Activated naive CD4-positive, alpha-beta T cell treated with anti-CD3 and anti-CD28 coated beads, Interleukin-2, amount 50 U/mL, for 24 hours (primary cell): ENCODE data around the gene HINFP.
"Not testable (repeated sequence)": the region's sequence is repeated elsewhere in the genome, so short reads cannot be mapped to it uniquely, and the experiment has no call there.

Source experiments
- H3K27ac Mint-ChIP-seq: one replicate; pipeline ENCODE4 v1.8.0; 2021; ENCODE audit warnings: mild to moderate bottlenecking, mixed read lengths
- H3K27me3 Mint-ChIP-seq: one replicate; pipeline ENCODE4 v1.8.0; 2021; ENCODE audit warnings: mixed read lengths
- H3K36me3 Mint-ChIP-seq: one replicate; pipeline ENCODE4 v1.8.0; 2021; ENCODE audit warnings: mixed read lengths
- H3K4me1 Mint-ChIP-seq: one replicate; pipeline ENCODE4 v1.8.0; 2021; ENCODE audit warnings: mixed read lengths
- H3K4me3 Mint-ChIP-seq: one replicate; pipeline ENCODE4 v1.8.0; 2021; ENCODE audit warnings: mild to moderate bottlenecking, mixed read lengths
- H3K9me3 Mint-ChIP-seq: one replicate; pipeline ENCODE4 v1.8.0; 2021; ENCODE audit warnings: mixed read lengths

HINFP gene

DNA sequence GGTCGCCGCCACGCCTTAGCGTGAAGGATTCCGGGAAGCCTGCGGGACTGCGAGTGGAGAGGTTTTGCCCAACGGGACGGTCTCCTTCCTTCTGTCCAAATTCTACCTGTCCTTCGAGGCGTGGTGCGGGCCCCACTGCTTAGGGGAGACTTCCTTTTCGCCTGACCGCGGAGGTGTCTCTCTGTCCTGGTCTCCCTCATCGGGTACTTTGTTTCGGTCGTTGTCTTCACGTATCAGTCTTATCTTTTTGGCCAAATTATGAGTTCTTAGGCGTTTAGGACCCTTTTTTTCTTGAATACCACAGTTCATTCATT is 388 bp downstream of the HINFP start:
- peaks cover 51% of the 10 kb centered on the region for H3K4me1 Mint-ChIP-seq

DNA sequence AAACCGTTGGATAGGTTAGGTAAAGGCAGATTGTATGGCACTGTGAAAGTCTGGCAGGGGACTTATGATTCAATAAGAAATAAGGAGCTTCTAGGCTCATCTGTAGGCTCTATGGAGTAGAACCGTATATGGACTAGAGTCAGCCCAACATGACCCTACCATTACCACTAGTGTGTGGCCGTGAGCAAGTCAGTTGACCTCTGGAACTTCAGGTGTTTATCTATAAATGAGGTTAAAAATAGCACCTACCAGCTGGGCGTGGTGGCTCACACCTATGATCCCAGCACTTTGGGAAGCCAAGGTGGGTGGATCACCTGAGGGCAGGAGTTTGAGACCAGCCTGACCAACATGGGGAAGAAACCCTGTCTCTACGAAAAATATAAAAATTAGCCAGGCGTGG is 4.4 kb downstream of the HINFP start:
- Mint-ChIP-seq H3K9me3 (no peaks in the 10 kb centered on the region), H3K27me3 (no peaks in the 10 kb centered on the region), H3K27ac (no peak overlapping the region), H3K36me3 (peaks cover 7% of the 10 kb centered on the region), H3K4me3 (no peak overlapping the region), H3K4me1 (peaks cover 46% of the 10 kb centered on the region)

More for the DNA sequence above, 388 bp downstream of the HINFP start:
- Mint-ChIP-seq H3K36me3 (peaks cover 5% of the 10 kb centered on the region), H3K27me3 (no peaks in the 10 kb centered on the region), H3K27ac (peak overlapping the region; percentile 91), H3K9me3 (no peaks in the 10 kb centered on the region), H3K4me3 (peak overlapping the region; percentile 97)

DNA sequence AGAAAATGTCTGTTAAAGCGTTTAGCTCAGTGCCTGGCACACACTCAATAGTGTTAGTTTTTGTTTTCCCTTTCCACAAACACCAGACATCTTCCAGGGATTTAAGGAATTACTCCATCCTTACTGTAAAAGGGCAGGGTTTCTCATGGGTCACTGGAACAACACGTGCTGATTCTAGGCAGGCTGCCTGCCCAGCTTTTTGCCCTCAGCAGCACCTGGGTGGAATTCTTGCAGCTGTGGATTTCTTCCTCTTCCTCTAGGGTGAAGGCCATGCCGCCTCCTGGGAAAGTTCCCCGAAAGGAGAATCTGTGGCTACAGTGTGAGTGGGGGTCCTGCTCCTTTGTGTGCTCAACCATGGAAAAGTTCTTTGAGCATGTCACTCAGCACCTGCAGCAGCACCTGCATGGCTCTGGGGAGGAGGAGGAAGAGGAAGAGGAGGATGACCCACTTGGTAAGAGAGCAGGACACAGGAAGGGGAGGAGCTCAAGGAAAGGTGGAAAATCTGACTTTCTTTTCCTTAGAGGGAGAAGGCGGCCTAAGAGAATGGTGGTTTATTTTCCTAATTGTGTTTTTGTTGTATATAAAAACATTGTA is 5.4 kb downstream of the HINFP start:
- Mint-ChIP-seq H3K27ac (peak overlapping the region; percentile 71), H3K9me3 (no peaks in the 10 kb centered on the region), H3K36me3 (peaks cover 14% of the 10 kb centered on the region), H3K27me3 (no peaks in the 10 kb centered on the region), H3K4me3 (peak overlapping the region; percentile 11), H3K4me1 (peaks cover 40% of the 10 kb centered on the region)

DNA sequence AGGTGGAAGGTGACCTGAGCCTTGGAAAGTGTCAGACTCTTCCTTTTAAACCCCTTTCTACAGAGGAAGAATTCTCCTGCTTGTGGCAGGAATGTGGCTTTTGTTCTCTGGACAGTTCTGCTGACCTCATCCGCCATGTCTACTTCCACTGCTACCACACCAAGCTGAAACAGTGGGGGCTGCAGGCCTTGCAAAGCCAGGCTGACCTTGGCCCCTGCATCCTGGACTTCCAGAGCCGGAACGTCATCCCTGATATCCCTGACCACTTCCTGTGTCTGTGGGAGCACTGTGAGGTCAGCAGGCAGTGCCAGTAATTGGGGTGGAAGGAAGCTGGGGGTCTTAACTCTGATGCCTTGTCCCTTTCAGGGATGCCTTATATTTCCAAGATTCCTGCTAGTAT is 9.3 kb downstream of the HINFP start:
- H3K36me3 Mint-ChIP-seq: peaks cover 19% of the 10 kb centered on the region
- no peaks in the 10 kb centered on the region for H3K9me3 Mint-ChIP-seq
- H3K4me3 Mint-ChIP-seq: no peak overlapping the region
- H3K27ac Mint-ChIP-seq: no peak overlapping the region
- peaks cover 13% of the 10 kb centered on the region for H3K4me1 Mint-ChIP-seq
- no peaks in the 10 kb centered on the region for H3K27me3 Mint-ChIP-seq

DNA sequence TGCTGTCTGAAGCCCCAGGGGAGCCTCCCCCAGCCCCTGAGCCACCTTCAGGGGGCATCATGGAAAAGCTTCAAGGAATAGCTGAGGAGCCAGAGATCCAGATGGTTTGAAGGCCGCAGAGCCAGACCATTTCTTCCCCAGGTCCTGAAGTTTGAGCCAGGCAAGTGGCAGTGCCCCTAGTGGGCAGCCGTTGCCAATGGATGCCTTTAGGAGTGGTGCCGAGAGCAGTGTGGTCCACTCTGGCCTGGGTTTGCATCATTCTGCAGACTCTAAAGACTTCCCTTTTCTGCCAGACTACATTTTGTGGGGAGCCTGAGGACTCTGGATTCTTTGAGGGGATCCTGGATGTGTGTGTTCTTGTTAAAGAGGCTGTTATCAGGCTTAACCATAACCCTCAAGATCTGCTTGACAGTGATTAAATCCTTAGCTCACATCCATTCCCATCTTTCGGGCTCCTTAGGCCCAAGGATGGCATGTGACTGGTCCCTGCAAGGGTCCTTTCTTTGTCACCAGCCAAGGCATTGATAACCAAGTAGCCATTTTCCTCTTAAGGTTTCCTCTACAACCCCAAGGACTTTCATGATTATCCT is 13.1 kb downstream of the HINFP start:
- Mint-ChIP-seq H3K9me3 (no peaks in the 10 kb centered on the region), H3K4me1 (no peaks in the 10 kb centered on the region), H3K36me3 (peaks cover 18% of the 10 kb centered on the region), H3K4me3 (no peak overlapping the region), H3K27ac (no peak overlapping the region), H3K27me3 (no peaks in the 10 kb centered on the region)

DNA sequence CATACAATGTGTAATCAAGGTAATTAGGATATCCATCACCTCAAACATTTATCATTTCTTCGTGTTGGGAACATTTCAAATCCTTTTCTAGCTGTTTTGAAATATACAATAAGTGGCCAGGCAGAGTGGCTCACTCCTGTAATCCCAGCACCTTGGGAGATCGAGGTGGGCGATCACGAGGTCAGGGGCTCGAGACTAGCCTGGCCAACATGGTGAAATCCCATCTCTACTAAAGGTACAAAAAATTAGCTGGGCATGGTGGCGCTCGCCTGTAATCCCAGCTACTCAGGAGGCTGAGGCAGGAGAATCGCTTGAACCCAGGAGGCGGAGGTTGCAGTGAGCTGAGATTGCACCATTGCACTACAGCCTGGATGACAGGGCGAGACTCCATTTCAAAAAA is 17.9 kb downstream of the HINFP start:
- H3K27me3 Mint-ChIP-seq, H3K27ac Mint-ChIP-seq: not testable (repeated sequence)

DNA sequence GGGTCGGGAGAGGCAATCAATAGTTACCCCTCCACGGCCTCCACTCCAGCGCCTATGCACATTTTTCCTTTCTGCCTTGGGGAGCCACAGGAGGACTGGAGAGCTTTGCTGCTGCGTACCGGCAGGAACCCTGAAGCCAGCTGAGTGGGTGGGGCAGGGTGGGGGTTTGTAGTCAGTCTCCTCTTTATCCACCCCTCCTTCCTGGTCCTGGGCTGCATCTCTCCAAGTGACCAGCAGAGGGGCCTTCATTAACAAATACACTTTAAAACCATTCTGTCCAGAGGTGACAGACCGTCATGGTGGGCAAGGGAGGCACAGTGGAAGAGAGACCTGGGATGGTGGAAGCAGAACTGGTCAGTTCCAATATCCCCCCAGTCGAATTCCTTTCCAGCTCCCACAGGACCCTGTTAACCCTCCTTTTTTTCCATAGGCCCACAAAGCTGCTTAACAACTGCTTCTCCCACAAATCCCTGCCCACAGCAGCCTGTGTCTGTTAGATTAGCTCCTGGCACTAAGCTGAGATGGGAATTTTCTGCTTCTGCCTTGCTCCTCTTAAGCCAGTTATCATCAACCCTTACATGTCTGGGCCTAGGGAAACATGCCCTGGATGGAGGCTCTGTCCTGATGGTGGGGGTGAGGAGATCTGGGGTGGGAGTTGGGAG is 23.6 kb downstream of the HINFP start:
- H3K4me3 Mint-ChIP-seq: no peak overlapping the region
- peaks cover 14% of the 10 kb centered on the region for H3K4me1 Mint-ChIP-seq
- no peak overlapping the region for H3K27ac Mint-ChIP-seq
- H3K36me3 Mint-ChIP-seq: no peaks in the 10 kb centered on the region
- peaks cover 16% of the 10 kb centered on the region for H3K27me3 Mint-ChIP-seq
- H3K9me3 Mint-ChIP-seq: no peaks in the 10 kb centered on the region

More for the DNA sequence above, 17.9 kb downstream of the HINFP start:
- not testable (repeated sequence) for H3K4me1 Mint-ChIP-seq, H3K36me3 Mint-ChIP-seq, H3K4me3 Mint-ChIP-seq, H3K9me3 Mint-ChIP-seq

DNA sequence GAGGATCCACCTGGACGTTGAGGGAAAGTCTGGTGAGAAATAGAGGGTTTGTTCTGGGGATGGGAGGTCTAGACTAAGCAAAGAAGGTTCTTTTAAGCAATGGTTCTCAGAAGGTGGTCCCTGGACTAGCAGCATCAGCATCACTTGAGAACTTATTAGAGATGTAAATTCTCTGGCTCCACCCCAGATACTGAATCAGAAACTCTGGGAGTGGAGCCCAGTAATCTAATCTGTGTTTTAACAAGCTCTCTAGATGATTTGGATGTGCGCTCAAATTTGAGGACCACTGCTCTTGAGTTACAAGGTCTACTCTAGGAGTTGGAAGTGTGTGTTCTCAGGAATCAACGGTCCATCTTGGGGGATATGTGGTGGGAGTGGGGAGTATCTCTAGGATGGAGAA is 24.2 kb downstream of the HINFP start:
- H3K9me3 Mint-ChIP-seq: no peaks in the 10 kb centered on the region
- no peak overlapping the region for H3K27ac Mint-ChIP-seq
- H3K27me3 Mint-ChIP-seq: peaks cover 16% of the 10 kb centered on the region
- peaks cover 14% of the 10 kb centered on the region for H3K4me1 Mint-ChIP-seq
- no peak overlapping the region for H3K4me3 Mint-ChIP-seq
- H3K36me3 Mint-ChIP-seq: no peaks in the 10 kb centered on the region

DNA sequence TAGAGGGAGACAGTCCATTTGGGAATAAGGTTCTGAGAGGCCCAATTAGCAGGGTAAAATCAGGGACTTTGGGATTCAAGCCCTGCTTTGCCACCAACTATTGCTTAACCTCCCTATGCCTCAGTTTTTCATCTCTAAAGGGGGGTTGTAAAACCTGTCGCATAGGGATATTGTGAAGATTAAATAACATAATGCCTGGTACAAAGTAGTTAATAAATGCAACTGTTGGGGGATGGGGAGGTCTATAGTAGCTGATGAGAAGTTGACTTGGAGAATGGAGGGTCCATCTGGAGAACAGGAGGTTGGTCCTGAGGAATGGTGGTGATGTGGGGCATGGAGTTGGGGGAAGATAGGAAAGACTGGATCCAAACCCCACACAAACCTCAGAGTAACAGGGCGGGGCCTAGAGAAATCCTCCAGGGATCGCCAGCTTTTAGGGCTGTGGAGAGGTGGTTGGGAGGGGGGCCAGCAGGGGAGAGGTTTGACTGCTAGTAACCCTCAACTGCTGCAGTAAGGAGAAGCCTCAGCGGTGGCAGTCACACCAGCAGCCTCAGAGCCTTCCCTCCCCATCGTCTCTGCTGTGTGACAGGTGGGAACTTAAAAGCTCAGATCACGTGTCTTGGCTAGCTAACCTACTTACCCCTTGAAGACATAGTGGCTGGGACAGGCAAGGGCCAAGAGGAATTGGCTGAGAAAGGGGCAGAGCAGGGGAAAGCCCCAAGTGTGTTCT is 26.4 kb downstream of the HINFP start:
- Mint-ChIP-seq H3K9me3 (no peaks in the 10 kb centered on the region), H3K4me3 (peak overlapping the region; percentile 77), H3K27me3 (peaks cover 16% of the 10 kb centered on the region), H3K27ac (no peak overlapping the region), H3K36me3 (no peaks in the 10 kb centered on the region), H3K4me1 (peaks cover 14% of the 10 kb centered on the region)

DNA sequence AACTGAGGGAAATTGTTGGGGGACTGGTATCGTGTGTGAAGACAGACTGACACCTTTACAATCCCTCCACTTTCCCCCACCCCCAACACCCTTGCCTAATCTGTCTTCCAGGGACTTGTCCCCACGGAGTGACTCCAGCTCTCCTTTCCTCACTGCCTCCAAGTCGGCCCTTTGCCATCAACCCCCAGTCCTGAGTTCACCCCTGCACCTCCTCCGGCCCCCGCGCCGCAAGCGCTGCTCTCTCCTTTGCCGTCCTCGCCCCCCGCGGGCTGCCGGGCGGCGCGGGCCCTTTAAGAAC is 27.3 kb downstream of the HINFP start:
- Mint-ChIP-seq H3K4me1 (peaks cover 14% of the 10 kb centered on the region), H3K27ac (no peak overlapping the region), H3K9me3 (no peaks in the 10 kb centered on the region), H3K36me3 (no peaks in the 10 kb centered on the region), H3K4me3 (peak overlapping the region; percentile 77), H3K27me3 (peaks cover 13% of the 10 kb centered on the region)

DNA sequence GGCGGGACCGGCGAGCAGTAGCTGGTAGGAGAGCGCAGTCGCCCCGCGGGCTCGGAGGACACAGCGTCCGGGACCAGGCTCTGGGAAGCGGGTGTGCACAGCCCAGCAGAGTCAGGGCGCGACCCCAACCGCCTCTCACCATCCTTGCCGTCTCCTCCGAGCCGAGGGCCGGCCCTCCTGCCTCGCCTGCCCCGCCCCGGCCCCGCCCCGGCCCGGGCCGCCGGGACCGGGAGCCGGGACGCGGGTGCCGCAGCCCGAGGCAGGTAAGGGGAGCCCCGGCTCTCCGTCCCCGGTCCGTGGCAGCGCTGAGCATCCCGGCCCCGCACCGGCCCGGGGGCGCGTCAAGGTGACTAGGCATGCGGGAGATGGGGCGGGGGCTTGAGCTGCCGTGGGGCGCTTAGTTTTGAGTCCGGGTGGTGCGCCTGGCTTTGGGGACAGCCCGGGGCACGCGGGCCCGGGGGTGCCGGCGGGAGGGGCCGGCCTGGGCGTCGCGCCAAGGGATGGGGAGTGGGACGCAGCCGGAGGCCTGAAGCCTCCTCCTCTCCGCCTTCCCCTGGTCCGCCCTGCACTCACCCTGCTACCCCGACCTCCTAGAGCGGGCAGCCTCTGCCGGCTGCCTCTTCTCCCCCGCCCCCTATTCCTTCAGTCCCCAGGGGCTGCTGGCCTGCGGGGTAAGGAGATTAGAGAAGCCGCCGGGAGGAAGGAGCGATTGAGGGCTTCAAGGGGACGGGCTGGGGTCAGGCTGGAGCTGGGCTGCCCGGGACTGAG is 27.8 kb downstream of the HINFP start, which contains the start of gene ABCG4:
TSS of gene ABCG4 (plus strand) at position 35 of the 768 bp plus-strand sequence. CDS start 914 bp downstream, outside the sequence.
- Mint-ChIP-seq H3K36me3 (no peaks in the 10 kb centered on the region), H3K27me3 (peaks cover 13% of the 10 kb centered on the region), H3K4me3 (peak within 1 kb of the TSS; percentile 77), H3K9me3 (no peaks in the 10 kb centered on the region), H3K4me1 (peaks cover 14% of the 10 kb centered on the region), H3K27ac (no peak within 1 kb of the TSS)

DNA sequence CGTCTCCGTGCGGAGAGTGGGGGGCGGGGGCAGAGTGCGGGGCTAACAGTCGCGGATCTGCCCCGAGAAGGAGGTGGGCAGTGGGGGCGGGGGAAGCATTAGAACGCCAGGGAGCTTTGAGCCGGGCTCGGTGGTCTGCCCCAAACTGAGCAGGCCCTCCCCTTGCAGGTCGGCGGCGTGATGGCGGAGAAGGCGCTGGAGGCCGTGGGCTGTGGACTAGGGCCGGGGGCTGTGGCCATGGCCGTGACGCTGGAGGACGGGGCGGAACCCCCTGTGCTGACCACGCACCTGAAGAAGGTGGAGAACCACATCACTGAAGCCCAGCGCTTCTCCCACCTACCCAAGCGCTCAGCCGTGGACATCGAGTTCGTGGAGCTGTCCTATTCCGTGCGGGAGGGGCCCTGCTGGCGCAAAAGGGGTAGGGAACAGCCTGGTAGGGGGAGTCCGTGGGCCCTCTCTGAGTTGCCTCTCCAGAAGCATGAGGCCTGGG is 28.5 kb downstream of the HINFP start:
- no peaks in the 10 kb centered on the region for H3K9me3 Mint-ChIP-seq
- no peaks in the 10 kb centered on the region for H3K36me3 Mint-ChIP-seq
- H3K27me3 Mint-ChIP-seq: peaks cover 13% of the 10 kb centered on the region
- no peak overlapping the region for H3K27ac Mint-ChIP-seq
- peaks cover 14% of the 10 kb centered on the region for H3K4me1 Mint-ChIP-seq
- H3K4me3 Mint-ChIP-seq: peak overlapping the region; percentile 49

DNA sequence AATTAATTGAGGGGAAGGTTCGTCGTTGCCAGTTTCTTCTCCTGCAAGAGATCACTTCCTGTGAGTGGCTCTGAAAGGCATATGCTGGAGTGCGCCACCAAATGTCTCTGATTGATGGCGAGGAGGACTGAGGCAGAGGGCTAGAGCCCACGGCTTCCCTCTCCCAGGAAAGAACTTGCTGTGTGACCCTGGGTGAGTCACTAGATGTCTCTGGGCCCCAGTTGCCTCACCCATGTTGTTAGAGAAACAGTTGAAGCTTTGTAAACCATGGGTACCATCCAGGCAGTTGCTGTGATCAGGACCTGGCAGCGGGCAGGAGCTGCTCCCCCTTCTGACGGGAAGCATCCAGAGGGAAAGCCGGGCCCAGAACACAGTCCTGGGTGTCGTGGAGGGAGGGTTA is 30.7 kb downstream of the HINFP start:
- Mint-ChIP-seq H3K36me3 (no peaks in the 10 kb centered on the region), H3K4me3 (no peak overlapping the region), H3K27ac (no peak overlapping the region), H3K9me3 (no peaks in the 10 kb centered on the region), H3K4me1 (peaks cover 14% of the 10 kb centered on the region), H3K27me3 (peaks cover 7% of the 10 kb centered on the region)

DNA sequence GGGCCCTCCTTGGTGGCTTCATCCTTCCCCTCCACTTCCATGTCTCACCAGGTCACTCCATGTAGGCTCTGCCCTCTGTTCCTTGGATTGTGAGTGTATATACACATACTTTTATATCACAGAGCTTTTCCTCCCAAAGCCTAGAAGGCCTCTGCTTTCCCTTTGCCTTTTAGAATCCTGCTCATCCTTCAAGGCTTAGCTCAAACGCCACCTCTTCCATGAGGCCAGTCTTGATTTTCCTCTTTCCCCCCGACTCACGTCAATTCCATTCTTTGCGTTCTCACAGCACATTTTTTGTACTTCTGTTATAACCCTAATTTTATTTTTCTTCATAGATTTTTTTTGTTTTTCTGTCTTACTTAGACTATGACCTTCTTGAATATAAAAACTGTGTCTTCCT is 31.2 kb downstream of the HINFP start:
- H3K4me1 Mint-ChIP-seq: peaks cover 9% of the 10 kb centered on the region
- no peak overlapping the region for H3K4me3 Mint-ChIP-seq
- no peak overlapping the region for H3K27ac Mint-ChIP-seq
- H3K27me3 Mint-ChIP-seq: peaks cover 3% of the 10 kb centered on the region
- H3K36me3 Mint-ChIP-seq: no peaks in the 10 kb centered on the region
- no peaks in the 10 kb centered on the region for H3K9me3 Mint-ChIP-seq

DNA sequence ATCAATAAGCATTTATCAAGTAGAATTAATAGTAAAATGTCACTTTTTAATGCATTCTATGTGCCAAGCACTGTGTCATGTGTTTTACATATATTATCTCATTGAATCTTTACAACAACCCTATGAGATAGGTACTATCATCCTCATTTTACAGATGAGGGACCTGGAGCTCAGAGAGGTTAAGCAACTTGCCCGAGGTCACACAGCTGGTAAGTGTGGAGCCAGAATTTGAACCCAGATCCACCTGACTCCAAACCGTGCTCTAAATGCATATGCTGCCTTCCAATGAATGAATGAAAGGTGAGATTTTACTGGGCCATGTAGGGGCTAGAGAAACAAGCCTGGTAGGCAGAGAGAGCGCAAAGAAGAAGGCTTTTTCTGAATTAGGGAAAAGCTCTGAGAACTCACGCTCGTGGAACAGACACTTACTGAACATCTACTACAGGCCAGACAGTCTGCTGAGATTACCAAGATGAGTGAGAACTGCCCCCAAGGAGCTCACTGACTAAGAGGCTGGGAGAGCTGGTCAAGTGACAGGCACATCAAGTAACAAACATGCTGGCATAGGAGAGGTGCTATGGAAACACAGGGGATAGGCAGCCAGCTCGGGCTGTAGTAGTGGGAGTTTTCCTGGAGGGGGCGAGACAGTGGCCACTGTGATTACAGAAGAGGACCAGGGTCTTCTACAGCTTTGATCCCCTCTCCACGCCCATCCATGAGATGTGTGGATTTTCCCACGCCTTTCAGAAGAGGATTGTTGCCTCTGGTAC is 31.9 kb downstream of the HINFP start:
- Mint-ChIP-seq H3K27ac (no peak overlapping the region), H3K4me3 (no peak overlapping the region), H3K9me3 (no peaks in the 10 kb centered on the region), H3K27me3 (peaks cover 2% of the 10 kb centered on the region), H3K4me1 (peaks cover 3% of the 10 kb centered on the region), H3K36me3 (no peaks in the 10 kb centered on the region)
